ENCODE data around the gene PLEKHN1.

DNA sequence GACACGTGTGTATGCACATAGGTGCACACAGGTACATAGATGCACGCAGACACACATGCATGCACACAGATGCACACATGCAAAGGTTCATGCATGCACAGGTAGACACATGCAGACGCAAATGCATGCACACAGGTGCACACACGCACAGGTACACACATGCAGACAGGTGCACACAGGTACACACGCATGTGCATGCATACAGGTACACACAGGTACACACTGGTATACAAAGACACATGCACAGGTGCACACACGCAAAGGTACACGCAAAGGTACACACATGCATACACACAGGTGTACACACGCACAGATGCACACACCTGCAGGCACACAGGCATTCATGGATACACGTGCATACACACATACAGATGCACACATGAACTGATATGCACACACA is 16.0 kb upstream of the PLEKHN1 start:
- TF ChIP-seq, protein P1, sequence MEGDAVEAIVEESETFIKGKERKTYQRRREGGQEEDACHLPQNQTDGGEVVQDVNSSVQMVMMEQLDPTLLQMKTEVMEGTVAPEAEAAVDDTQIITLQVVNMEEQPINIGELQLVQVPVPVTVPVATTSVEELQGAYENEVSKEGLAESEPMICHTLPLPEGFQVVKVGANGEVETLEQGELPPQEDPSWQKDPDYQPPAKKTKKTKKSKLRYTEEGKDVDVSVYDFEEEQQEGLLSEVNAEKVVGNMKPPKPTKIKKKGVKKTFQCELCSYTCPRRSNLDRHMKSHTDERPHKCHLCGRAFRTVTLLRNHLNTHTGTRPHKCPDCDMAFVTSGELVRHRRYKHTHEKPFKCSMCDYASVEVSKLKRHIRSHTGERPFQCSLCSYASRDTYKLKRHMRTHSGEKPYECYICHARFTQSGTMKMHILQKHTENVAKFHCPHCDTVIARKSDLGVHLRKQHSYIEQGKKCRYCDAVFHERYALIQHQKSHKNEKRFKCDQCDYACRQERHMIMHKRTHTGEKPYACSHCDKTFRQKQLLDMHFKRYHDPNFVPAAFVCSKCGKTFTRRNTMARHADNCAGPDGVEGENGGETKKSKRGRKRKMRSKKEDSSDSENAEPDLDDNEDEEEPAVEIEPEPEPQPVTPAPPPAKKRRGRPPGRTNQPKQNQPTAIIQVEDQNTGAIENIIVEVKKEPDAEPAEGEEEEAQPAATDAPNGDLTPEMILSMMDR (IDR thresholded peaks at IDR 0.05; ENCODE audit: poor library complexity) = no peak
- TF ChIP-seq EZH2 (IDR thresholded peaks at IDR 0.05; ENCODE audit: borderline replicate concordance) = no peak

Measured in hepatocyte (in vitro differentiated cells).